ENCODE measurements around the gene SLC47A2.

DNA sequence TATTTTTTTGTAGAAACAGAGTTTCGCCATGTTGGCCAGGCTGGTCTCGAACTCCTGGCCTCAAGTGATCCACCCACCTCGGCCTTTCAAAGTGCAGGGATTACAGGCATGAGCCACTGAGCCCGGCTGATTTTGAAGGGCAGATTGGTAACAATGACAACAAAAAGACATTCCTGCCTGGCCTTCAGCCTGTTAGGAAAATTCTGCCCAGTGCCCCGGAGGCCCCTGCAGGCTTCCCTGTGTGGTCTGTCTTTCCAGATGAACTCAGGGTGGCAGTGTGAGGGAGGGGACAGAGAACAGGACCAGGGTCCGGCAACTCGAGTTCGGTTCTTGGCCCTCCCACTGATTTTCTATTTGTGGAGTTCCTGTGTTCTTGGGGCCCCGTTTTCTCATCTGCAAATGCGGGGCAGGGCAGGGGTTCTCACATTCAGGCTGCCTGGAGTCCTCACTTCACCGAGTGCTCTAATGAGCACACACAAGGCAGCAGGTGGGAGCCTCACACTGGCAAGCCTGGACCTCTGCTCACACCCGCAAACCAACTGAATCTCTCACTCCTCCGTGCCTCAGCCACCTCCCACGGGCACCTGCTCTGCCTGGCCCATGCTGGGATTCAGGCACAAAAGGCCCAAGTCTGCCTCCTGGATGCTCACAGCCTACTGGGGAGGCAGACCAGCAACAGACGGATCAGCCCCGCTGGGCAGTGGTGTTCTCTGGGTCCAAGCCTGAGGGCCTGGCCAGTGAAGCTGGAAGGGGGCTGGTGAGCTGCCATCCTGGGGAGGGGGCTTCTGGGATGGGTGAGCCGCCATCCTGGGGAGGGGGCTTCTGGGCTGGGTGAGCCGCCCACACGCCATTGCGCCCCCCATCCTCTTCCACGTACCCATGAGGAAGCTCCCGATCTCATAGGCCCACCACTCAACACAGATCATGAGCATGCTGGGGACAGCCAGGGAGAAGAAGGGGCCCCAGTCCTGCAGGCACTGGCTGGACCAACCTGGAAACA, 10.3 kb downstream of the SLC47A2 start:
- TF ChIP-seq, protein P1, sequence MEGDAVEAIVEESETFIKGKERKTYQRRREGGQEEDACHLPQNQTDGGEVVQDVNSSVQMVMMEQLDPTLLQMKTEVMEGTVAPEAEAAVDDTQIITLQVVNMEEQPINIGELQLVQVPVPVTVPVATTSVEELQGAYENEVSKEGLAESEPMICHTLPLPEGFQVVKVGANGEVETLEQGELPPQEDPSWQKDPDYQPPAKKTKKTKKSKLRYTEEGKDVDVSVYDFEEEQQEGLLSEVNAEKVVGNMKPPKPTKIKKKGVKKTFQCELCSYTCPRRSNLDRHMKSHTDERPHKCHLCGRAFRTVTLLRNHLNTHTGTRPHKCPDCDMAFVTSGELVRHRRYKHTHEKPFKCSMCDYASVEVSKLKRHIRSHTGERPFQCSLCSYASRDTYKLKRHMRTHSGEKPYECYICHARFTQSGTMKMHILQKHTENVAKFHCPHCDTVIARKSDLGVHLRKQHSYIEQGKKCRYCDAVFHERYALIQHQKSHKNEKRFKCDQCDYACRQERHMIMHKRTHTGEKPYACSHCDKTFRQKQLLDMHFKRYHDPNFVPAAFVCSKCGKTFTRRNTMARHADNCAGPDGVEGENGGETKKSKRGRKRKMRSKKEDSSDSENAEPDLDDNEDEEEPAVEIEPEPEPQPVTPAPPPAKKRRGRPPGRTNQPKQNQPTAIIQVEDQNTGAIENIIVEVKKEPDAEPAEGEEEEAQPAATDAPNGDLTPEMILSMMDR (IDR thresholded peaks at IDR 0.05): no peak
- no peak for TF ChIP-seq EP300 (IDR thresholded peaks at IDR 0.05)
- no peak for TF ChIP-seq POLR2A (IDR thresholded peaks at IDR 0.05)

All from stomach (tissue), 4 donors.